IMR-90 (cell line): Measurements from ENCODE around the gene DOK6. TPM values are rescaled to one million over a fixed set of nuclear protein-coding genes. Genes with fewer than 3 reads are reported as not detected.

Experiments
- ATAC-seq: fragments of 200-7000 bp; cut with Tn5 transposase; 2 replicates; pipeline ENCODE4 v1.9.1; 2020; ENCODE audit warnings: low read depth, mild to moderate bottlenecking, moderate library complexity
- BruUV-seq: library from RNA; stranded (reverse); fragments of 400-500 nt; replicated peaks from 2 replicates; lab custom pipeline; 2021; lab: Mats Ljungman, UMichigan
- CTCF ChIA-PET: fragments of 300-600 bp; formaldehyde crosslinking; extraction: SDS; loops from one replicate; lab custom pipeline; 2021; ENCODE audit warnings: antibody characterized with exemption; lab: Yijun Ruan, JAX
- POLR2A ChIA-PET: fragments of 300-600 bp; sonication (Branson Sonifier 250); formaldehyde crosslinking; loops from one replicate; lab custom pipeline; 2022; ENCODE audit warnings: antibody characterized with exemption; ENCODE audit not compliant: unreplicated experiment; lab: Charles Lee
- DNase-seq: peaks from one replicate; pipeline ENCODE4 v3.0.0; 2013
- H2AFZ ChIP-seq: replicated peaks from 2 replicates; pipeline ENCODE3; 2013; ENCODE audit warnings: low read length, mild to moderate bottlenecking; ENCODE audit not compliant: poor library complexity
- H2AK5ac ChIP-seq: 2 replicates; pipeline ENCODE4 v1.6.1; 2013; ENCODE audit warnings: low read depth, low read length, inconsistent platforms
- H2AK9ac ChIP-seq: replicated peaks from 2 replicates; pipeline ENCODE3; 2013; ENCODE audit warnings: mild to moderate bottlenecking, low read depth, low read length, moderate library complexity; ENCODE audit not compliant: poor library complexity
- H2BK120ac ChIP-seq: 2 replicates; pipeline ENCODE4 v1.6.1; 2013; ENCODE audit warnings: low read depth, low read length, inconsistent platforms
- H2BK15ac ChIP-seq: 3 replicates; pipeline ENCODE4 v1.6.1; 2013; ENCODE audit warnings: low read depth, low read length, inconsistent platforms
- H2BK20ac ChIP-seq: 2 replicates; pipeline ENCODE4 v1.6.1; 2013; ENCODE audit warnings: low read depth, mild to moderate bottlenecking, inconsistent platforms, low read length, moderate library complexity
- H2BK5ac ChIP-seq: 2 replicates; pipeline ENCODE4 v1.6.1; 2013; ENCODE audit warnings: mild to moderate bottlenecking, low read depth, low read length, inconsistent platforms; ENCODE audit not compliant: poor library complexity, severe bottlenecking
- H3K14ac ChIP-seq: replicated peaks from 2 replicates; pipeline ENCODE4 v1.6.1; 2013; ENCODE audit warnings: low read depth, low read length, inconsistent platforms
- H3K18ac ChIP-seq: 2 replicates; pipeline ENCODE4 v1.6.1; 2013; ENCODE audit warnings: low read depth, low read length, control low read depth
- H3K23ac ChIP-seq: 2 replicates; pipeline ENCODE4 v1.6.1; 2013; ENCODE audit warnings: low read depth, low read length, inconsistent platforms
- H3K27ac ChIP-seq: 2 replicates; pipeline ENCODE4 v1.5.1; 2013; ENCODE audit warnings: mild to moderate bottlenecking, control low read depth, low read length; ENCODE audit not compliant: insufficient read depth
- H3K27me3 ChIP-seq: 2 replicates; pipeline ENCODE4 v1.6.1; 2013; ENCODE audit warnings: low read length; ENCODE audit not compliant: control insufficient read depth, insufficient read depth
- H3K36me3 ChIP-seq: 2 replicates; pipeline ENCODE4 v1.6.1; 2013; ENCODE audit warnings: low read length, mixed read lengths; ENCODE audit not compliant: control insufficient read depth, insufficient read depth
- H3K4ac ChIP-seq: 2 replicates; pipeline ENCODE4 v1.6.1; 2013; ENCODE audit warnings: low read depth, low read length, inconsistent platforms
- H3K4me1 ChIP-seq: 2 replicates; pipeline ENCODE4 v1.6.1; 2013; ENCODE audit warnings: low read length, mixed read lengths; ENCODE audit not compliant: control insufficient read depth, insufficient read depth
- H3K4me2 ChIP-seq: 2 replicates; pipeline ENCODE4 v1.6.1; 2013; ENCODE audit warnings: low read depth, mild to moderate bottlenecking, control low read depth, low read length, moderate library complexity
- H3K4me3 ChIP-seq: 2 replicates; pipeline ENCODE4 v1.5.1; 2013; ENCODE audit warnings: low read depth, mild to moderate bottlenecking, control low read depth, low read length, moderate library complexity; ENCODE audit not compliant: insufficient read depth
- H3K56ac ChIP-seq: 2 replicates; pipeline ENCODE4 v1.6.1; 2013; ENCODE audit warnings: low read length, inconsistent platforms; ENCODE audit not compliant: insufficient read depth; ENCODE audit errors: extremely low read depth
- H3K79me1 ChIP-seq, 2 experiments: 2 replicates each; pipeline ENCODE4 v1.6.1; 2013; ENCODE audit warnings: low read length in 2 of 2, inconsistent platforms in 1 of 2, low read depth in 1 of 2
- H3K9ac ChIP-seq: 2 replicates; pipeline ENCODE4 v1.6.1; 2013; ENCODE audit warnings: low read depth, low read length, control low read depth
- H3K9me1 ChIP-seq: 2 replicates; pipeline ENCODE4 v1.6.1; 2013; ENCODE audit warnings: low read length, inconsistent platforms; ENCODE audit not compliant: insufficient read depth
- H3K9me3 ChIP-seq: 2 replicates; pipeline ENCODE4 v1.6.1; 2013; ENCODE audit warnings: low read length; ENCODE audit not compliant: control insufficient read depth, insufficient read depth
- H4K20me1 ChIP-seq: 2 replicates; pipeline ENCODE4 v1.6.1; 2013; ENCODE audit warnings: low read length, inconsistent platforms; ENCODE audit not compliant: insufficient read depth
- H4K5ac ChIP-seq: 2 replicates; pipeline ENCODE4 v1.6.1; 2013; ENCODE audit warnings: mild to moderate bottlenecking, low read depth, low read length, control low read depth
- H4K8ac ChIP-seq, 2 experiments: 2 replicates each; pipeline ENCODE4 v1.6.1; 2013; ENCODE audit warnings: low read depth in 2 of 2, low read length in 2 of 2, control low read depth in 1 of 2, inconsistent platforms in 1 of 2
- H4K91ac ChIP-seq: 2 replicates; pipeline ENCODE4 v1.6.1; 2013; ENCODE audit warnings: low read depth, low read length, inconsistent platforms; ENCODE audit not compliant: insufficient read depth
- FOS ChIP-seq: fragments of 150-350 bp; IDR thresholded peaks from 2 replicates; pipeline ENCODE4 v1.6.1; 2016; ENCODE audit warnings: low read depth, low read length
- MAZ ChIP-seq: IDR thresholded peaks from 2 replicates; pipeline ENCODE4 v1.6.1; 2012; ENCODE audit warnings: low read depth, mild to moderate bottlenecking, low read length, improper control_type of control experiment, moderate library complexity, borderline replicate concordance
- NFE2L2 ChIP-seq: fragments of 150-350 bp; IDR thresholded peaks from 2 replicates; pipeline ENCODE4 v1.6.1; 2016; ENCODE audit warnings: low read depth, mild to moderate bottlenecking, low read length
- RCOR1 ChIP-seq: IDR thresholded peaks from 2 replicates; pipeline ENCODE4 v1.6.1; 2012; ENCODE audit warnings: mild to moderate bottlenecking, low read length, improper control_type of control experiment; ENCODE audit not compliant: insufficient replicate concordance
- RFX5 ChIP-seq: IDR thresholded peaks from 2 replicates; pipeline ENCODE4 v1.8.0; 2012; ENCODE audit warnings: low read depth, mild to moderate bottlenecking, low read length, moderate library complexity
- SMC3 ChIP-seq: fragments of 150-350 bp; IDR thresholded peaks from 2 replicates; pipeline ENCODE4 v1.6.1; 2016; ENCODE audit warnings: low read depth, mild to moderate bottlenecking, antibody characterized with exemption, low read length, moderate library complexity
- WGBS, 2 experiments: methylation state at CpG; one replicate each; pipeline versions ENCODE4 v1.1.5 to v1.1.7; 2013; ENCODE audit warnings: missing lambda C conversion rate in 2 of 2; ENCODE audit not compliant: insufficient read length in 1 of 2; ENCODE audit errors: extremely low coverage in 2 of 2; 5-methylcytosine and 5-hydroxymethylcytosine counted together
- dilution Hi-C: fragments of 300-500 bp; cut with HindIII; formaldehyde crosslinking; loops from one replicate; pipeline ENCODE4 v1.14.3; 2018; ENCODE audit warnings: low sequenced_read_pairs; ENCODE audit not compliant: unreplicated experiment
- in situ Hi-C: fragments of 300-500 bp; cut with MboI; formaldehyde crosslinking; loops from 3 replicates; pipeline ENCODE4 v1.14.3; 2019; ENCODE audit warnings: low sequenced_read_pairs, inconsistent platforms, mixed read lengths
- intact Hi-C: fragments of 100-400 bp; cut with micrococcal nuclease; formaldehyde crosslinking; loops from 2 replicates; pipeline ENCODE4 v1.10.0; 2022
- polyA plus RNA-seq, 3 experiments: library from polyadenylated mRNA; depleted of rRNA; stranded (reverse); fragments of >200 nt; gene quantifications; 2 replicates each; pipeline ENCODE4 v1.2.3, GENCODE V29; 2012; ENCODE audit warnings: low replicate concordance in 1 of 3
- total RNA-seq: library from RNA; depleted of rRNA; stranded (reverse); fragments of >200 nt; gene quantifications from 2 replicates; pipeline ENCODE4 v1.2.3, GENCODE V29; 2012
- TF ChIP-seq, protein P1 (sequence below): fragments of 150-350 bp; IDR thresholded peaks from 2 replicates; pipeline ENCODE4 v1.6.1; 2017; ENCODE audit warnings: mild to moderate bottlenecking, antibody characterized with exemption, low read length, low read depth
- TF ChIP-seq, protein P2 (sequence below): conservative IDR thresholded peaks from 2 replicates; pipeline ENCODE4 v1.5.1; 2012; ENCODE audit warnings: mild to moderate bottlenecking, low read depth, low read length, improper control_type of control experiment

The DOK6 gene
- total and polyA plus RNA-seq, 2 of the 4 experiments (the other 2 are of a cell fraction), result 1.9 to 2.7 TPM

DNA sequence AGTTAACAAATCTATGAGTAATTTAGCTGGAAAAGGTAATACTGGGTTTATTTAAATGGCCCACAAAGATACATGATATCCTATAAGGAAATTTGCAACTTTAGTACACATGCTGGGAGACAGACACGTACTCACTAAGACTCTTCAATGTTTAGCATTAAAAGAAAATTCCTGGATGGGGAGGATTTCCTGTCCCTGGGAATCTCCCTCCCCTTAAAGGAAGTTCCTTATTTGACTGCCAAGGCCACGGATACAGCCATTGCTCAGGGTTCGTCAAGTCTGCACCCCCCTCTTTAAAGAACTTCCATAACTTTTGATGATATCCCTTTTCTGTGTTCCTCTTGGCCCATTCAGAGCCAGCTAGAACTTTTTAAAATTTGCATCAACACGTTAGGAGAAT, 279.4 kb downstream of the DOK6 start:
- H3K4ac ChIP-seq, result no peak overlapping the region
- H4K5ac ChIP-seq, result no peak overlapping the region
- DNase-seq, result no peak
- no peak overlapping the region for H2BK5ac ChIP-seq
- H3K9me3 ChIP-seq, result no peaks in the 10 kb centered on the region
- H3K4me1 ChIP-seq, result no peaks in the 10 kb centered on the region
- no peak for ATAC-seq
- H3K36me3 ChIP-seq, result no peaks in the 10 kb centered on the region
- in situ Hi-C loops (no loop called here), intact Hi-C loops (loop anchor here (10.0 kb wide), 2 partner anchors 165 to 835 kb away; no protein-coding TSS in a partner anchor), dilution Hi-C loops (no loop called here)
- ChIA-PET CTCF (no interaction called here), POLR2A (no interaction called here)
- no peaks in the 10 kb centered on the region for H3K27me3 ChIP-seq
- no CpG with 5 or more reads among the region's 4 CpGs for WGBS, 2 experiments
- no peak overlapping the region for H4K91ac ChIP-seq
- no peak overlapping the region for H3K9ac ChIP-seq
- no peaks in the 10 kb centered on the region for H3K79me1 ChIP-seq
- no peak overlapping the region for H2AFZ ChIP-seq
- H3K14ac ChIP-seq, result no peak overlapping the region
- no peak overlapping the region for H3K23ac ChIP-seq
- H3K56ac ChIP-seq, result no peak overlapping the region
- H3K9me1 ChIP-seq, result 0 out of 2 replicates have a peak, but pooled peaks cover 2% of the 10 kb centered on the region
- H2AK9ac ChIP-seq, result no peak overlapping the region
- H3K18ac ChIP-seq, result no peak overlapping the region
- no peak overlapping the region for H3K4me3 ChIP-seq
- H2AK5ac ChIP-seq, result no peak overlapping the region
- TF ChIP-seq RFX5 (no peak), FOS (no peak), NFE2L2 (no peak), MAZ (no peak), SMC3 (no peak), RCOR1 (no peak)
- TF ChIP-seq, protein P1, sequence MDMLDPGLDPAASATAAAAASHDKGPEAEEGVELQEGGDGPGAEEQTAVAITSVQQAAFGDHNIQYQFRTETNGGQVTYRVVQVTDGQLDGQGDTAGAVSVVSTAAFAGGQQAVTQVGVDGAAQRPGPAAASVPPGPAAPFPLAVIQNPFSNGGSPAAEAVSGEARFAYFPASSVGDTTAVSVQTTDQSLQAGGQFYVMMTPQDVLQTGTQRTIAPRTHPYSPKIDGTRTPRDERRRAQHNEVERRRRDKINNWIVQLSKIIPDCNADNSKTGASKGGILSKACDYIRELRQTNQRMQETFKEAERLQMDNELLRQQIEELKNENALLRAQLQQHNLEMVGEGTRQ, result no peak
- TF ChIP-seq, protein P2, sequence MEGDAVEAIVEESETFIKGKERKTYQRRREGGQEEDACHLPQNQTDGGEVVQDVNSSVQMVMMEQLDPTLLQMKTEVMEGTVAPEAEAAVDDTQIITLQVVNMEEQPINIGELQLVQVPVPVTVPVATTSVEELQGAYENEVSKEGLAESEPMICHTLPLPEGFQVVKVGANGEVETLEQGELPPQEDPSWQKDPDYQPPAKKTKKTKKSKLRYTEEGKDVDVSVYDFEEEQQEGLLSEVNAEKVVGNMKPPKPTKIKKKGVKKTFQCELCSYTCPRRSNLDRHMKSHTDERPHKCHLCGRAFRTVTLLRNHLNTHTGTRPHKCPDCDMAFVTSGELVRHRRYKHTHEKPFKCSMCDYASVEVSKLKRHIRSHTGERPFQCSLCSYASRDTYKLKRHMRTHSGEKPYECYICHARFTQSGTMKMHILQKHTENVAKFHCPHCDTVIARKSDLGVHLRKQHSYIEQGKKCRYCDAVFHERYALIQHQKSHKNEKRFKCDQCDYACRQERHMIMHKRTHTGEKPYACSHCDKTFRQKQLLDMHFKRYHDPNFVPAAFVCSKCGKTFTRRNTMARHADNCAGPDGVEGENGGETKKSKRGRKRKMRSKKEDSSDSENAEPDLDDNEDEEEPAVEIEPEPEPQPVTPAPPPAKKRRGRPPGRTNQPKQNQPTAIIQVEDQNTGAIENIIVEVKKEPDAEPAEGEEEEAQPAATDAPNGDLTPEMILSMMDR, result no peak
- H3K4me2 ChIP-seq, result no peak overlapping the region
- no peak overlapping the region for H2BK20ac ChIP-seq
- no peak overlapping the region for H4K8ac ChIP-seq
- BruUV-seq, result no TSS peak
- H4K20me1 ChIP-seq, result no peaks in the 10 kb centered on the region
- no peak overlapping the region for H3K27ac ChIP-seq
- no peak overlapping the region for H2BK120ac ChIP-seq
- H2BK15ac ChIP-seq, result no peak overlapping the region
